CD4-positive, alpha-beta T cell treated with Interleukin-17A for 1 hour (primary cell): Measurements from ENCODE around the gene CDH2.
"Not testable (repeated sequence)": the region's sequence is repeated elsewhere in the genome, so short reads cannot be mapped to it uniquely, and the experiment has no call there.

Experiments used
- DNase-seq: peaks from one replicate; pipeline ENCODE4 v3.0.0-alpha.2; 2020

CDH2 gene

GRCh38 chr18:27969206-27969605 is 207.7 kb downstream of the CDH2 start:
- no peak for DNase-seq

GRCh38 chr18:27967913-27968824 is 208.8 kb downstream of the CDH2 start:
- DNase-seq: no peak

- DNase-seq: no peak
Observed at GRCh38 chr18:27966881-27967280, 210.0 kb downstream of the CDH2 start.

- DNase-seq: no peak
Observed at GRCh38 chr18:27964811-27965210, 212.1 kb downstream of the CDH2 start.

GRCh38 chr18:27959101-27959500 is 217.8 kb downstream of the CDH2 start:
- DNase-seq: no peak

GRCh38 chr18:27956001-27956640 is 220.8 kb downstream of the CDH2 start:
- DNase-seq: no peak

- DNase-seq: no peak
Observed at GRCh38 chr18:27954226-27954625, 222.7 kb downstream of the CDH2 start.

- DNase-seq: no peak
Observed at GRCh38 chr18:27952741-27953140, 224.2 kb downstream of the CDH2 start.

- no peak for DNase-seq
Observed at GRCh38 chr18:27950648-27951228, 226.2 kb downstream of the CDH2 start.

GRCh38 chr18:27948986-27949385 is 227.9 kb downstream of the CDH2 start:
- DNase-seq: no peak

GRCh38 chr18:27942706-27943105 is 234.2 kb downstream of the CDH2 start:
- no peak for DNase-seq

- DNase-seq: no peak
Observed at GRCh38 chr18:27931535-27931934, 245.4 kb downstream of the CDH2 start.

- DNase-seq: no peak
Observed at GRCh38 chr18:27922780-27923179, 254.2 kb downstream of the CDH2 start.

- DNase-seq: no peak
Observed at GRCh38 chr18:27921904-27922751, 254.8 kb downstream of the CDH2 start.

- DNase-seq: no peak
Observed at GRCh38 chr18:27921392-27921791, 255.5 kb downstream of the CDH2 start.

- no peak for DNase-seq
Observed at GRCh38 chr18:27920836-27921235, 256.1 kb downstream of the CDH2 start.

GRCh38 chr18:27906189-27906588 is 270.7 kb downstream of the CDH2 start:
- DNase-seq: not testable (repeated sequence)

GRCh38 chr18:27903906-27904305 is 273.0 kb downstream of the CDH2 start:
- no peak for DNase-seq

GRCh38 chr18:27901424-27902226 is 275.3 kb downstream of the CDH2 start:
- no peak for DNase-seq
